ENCODE results near the gene ANKRD36C.
A peak's percentile ranks its signal among the peaks of the same experiment; 100 is the strongest.
"Not testable (repeated sequence)": the region's sequence is repeated elsewhere in the genome, so short reads cannot be mapped to it uniquely, and the experiment has no call there.

ANKRD36C gene

DNA sequence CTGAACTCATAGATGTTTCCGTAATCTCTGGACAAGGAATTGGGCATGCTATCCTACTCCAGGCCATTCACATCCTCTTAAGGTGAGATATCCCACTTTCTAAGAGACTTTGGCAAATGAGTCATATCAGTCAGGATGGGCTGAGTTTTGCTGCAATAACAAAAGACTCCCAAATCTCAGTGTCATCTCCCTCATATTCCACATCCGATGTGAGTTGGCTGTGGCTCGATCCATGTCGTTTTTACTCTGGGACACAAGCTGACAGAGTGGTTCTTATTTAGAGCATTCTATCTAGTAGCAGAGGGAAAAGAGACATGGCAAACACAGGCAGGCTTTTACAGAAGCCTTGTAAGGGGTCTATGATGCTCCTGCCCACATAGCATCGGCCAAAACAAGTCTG is 14.6 kb upstream of the ANKRD36C start:
- not testable (repeated sequence) for DNase-seq

DNA sequence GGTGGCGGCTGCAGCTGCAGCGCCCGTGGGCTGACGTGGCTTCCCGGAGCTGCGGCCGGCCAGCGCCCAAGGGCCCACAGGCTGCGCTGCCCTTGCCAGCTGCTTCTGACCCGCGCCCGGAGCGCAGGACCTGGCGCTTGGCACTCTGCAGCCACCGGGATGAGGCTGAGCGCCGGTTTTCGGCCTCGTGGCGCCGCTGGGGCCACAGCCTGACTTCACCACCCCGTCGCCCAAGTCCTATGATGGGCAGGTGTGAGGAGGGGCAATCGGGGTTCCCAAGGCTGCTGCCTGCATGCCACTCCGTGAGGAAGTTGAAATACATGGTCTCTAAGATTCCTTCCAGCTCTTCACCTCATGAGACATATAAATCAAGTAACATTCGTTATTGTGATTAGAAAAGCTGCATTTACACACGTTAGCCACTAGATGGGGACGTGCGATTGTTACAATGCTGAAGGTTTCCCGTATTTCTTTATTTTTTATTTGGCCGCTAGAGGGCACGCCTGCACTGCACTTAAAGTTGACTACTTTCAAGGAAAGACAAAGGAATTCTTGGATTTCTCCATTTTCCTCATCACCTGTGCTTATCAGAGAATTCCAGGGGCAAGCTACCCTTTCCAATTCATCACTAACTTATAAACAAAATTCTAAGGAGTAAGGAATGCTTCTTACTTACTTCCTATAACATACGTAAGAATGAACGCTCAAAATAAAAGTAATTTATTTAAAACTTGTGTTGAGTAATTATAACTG is 1.1 kb upstream of the ANKRD36C start:
- peak; percentile 51 for DNase-seq

DNA sequence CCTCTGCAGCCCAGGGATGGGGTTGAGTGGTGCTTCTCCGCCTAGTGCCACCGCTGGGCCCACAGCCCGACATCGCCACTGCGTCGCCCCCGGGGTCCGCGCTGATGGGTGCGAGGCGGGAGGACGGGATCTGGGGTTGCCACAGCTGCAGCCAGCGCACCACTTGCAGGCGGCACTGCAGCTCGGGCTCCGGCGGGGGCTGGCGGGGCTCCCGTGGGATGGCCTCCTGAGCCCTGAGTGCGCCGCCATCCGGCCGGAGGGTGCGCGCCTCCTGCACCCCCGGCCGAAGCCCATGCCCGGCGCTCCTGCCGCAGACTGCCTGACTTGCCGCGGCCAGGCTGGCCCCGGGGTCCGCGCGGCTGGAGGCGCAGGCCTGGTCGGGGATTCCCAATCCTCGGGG is 478 bp upstream of the ANKRD36C start:
- not testable (repeated sequence) for DNase-seq

DNA sequence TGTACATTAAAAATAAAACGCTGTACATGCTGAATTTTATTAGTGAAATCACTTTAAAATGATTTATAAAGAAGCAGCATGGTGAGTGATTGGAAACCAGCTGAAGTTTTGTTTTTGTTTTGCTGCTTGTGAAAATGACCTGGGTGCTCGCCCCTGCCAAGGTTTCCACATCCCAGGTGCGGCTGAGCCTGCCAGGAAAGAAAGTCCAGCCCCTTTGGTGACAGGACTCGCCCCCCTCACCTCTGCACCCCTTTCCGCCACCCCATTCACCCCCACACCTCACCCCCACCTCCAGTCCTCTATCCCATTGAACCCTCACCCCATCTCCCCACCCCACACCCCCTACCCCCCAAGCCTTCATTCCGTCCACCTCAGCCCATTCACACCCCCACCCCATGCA is 740 bp downstream of the ANKRD36C start:
- not testable (repeated sequence) for DNase-seq

DNA sequence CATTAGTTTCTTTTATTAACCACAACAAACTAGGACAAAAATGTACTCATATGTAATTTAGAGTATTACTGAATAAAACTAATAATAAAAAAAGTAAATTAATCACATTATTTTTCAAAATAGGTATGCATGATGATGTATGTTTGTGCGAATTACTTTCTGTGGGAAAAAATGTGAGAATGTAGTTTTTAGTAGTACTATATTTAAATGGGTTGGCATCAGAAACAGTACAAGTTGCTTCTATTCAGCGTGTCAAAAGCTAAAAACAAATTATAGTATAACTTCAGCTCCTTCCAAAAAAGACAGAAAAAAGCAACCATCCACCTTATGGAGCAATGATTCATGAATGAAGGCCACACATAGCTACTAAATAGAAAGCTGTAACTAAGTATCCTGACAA is 40.0 kb downstream of the ANKRD36C start:
- DNase-seq, result not testable (repeated sequence)

DNA sequence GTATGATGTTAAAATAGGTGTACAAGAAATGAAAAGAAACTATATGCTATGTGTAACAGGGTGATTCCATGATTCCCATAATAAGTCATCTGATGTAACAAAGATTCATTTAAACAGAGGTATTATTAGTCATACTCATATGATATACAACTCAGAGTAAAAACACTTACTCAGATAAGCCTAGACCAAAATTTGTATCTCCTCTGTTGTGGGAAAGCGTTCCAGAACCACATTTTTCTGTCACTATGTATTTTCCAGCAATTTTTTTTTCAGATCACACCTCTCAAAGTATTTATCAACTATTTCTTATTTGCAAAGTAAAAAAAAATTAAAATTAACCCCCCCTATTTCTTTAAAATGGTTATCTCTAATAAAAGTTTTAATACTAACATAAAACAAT is 43.6 kb downstream of the ANKRD36C start:
- DNase-seq, result peak; percentile 8

DNA sequence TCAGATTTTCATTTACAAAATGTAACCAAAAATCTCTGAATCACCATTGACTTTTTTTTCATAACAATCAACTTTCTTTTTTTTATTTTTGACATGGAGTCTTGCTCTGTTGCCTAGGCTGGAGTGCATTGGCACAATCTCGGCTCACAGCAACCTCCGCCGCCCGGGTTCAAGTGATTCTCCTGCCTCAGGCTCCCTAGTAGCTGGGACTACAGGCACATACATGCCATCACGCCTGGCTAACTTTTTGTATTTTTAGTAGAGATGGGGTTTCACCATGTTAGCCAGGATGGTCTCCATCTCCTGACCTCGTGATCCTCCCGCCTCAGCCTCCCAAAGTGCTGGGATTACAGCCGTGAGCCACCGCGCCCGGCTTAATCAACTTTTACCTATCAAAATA is 51.7 kb downstream of the ANKRD36C start:
- DNase-seq, result not testable (repeated sequence)

DNA sequence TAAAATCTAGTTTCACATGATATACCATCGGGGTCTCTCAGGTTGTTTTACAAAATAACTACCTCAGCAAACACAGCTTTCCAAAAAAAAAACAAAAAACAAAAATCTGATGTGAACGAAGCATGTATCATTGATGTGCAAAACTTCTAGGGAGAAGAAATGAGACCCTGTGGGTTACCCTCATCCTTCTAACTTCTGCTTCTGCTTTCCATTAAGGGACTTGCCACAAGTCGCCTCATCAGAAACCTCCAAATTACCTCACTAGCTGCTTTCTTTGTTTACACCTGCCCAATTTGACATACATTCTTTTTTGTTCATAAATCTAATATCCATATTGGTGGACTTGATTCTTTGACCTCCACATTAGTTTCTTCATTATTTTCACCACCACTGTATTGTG is 60.9 kb downstream of the ANKRD36C start:
- not testable (repeated sequence) for DNase-seq

DNA sequence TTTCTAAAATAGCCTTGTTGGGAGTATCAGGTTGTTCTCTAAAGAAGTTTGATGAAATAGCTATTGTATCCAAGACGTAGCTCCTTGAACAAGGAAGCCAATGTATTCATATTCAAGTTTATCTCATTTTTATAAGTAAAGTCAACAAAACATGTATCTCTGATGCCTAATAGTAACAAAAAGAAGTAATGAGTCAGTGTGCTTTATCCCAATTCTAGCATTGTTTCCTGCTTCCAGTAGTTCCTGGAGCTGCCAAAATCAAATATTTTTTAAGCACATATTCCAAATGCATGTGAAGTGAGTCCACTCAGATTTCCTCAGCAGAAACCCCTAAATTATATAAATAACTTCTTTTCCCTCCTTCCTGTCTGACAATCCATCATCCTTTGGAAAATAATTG is 74.6 kb downstream of the ANKRD36C start:
- peak; percentile 8 for DNase-seq

DNA sequence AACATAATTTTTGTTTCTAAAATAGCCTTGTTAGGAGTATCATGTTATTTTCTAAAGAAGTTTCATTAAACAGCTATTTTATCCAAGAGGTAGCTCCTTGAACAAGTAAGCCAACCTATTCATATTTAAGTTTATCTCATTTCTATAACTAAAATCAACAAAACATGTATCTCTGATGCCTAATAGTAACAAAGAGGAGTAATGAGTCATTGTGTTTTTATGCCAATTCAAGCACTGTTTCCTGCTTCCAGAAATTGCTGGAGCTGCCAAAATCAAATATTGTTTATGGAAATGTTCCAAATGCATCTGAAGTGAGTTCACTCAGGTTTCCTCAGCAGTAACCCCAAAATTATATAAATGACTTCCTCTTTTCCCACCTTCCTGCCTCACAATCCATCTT is 76.5 kb downstream of the ANKRD36C start:
- not testable (repeated sequence) for DNase-seq

DNA sequence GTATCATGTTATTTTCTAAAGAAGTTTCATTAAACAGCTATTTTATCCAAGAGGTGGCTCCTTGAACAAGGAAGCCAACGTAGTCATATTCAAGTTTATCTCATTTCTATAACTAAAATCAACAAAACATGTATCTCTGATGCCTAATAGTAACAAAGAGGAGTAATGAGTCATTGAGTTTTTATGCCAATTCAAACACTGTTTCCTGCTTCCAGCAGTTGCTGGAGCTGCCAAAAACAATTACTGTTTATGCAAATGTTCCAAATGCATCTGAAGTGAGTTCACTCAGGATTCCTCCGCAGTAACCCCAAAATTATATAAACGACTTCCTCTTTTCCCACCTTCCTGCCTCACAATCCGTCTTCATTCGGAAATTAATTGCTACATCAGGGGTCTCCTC is 80.2 kb downstream of the ANKRD36C start:
- DNase-seq, result peak; percentile 51

DNA sequence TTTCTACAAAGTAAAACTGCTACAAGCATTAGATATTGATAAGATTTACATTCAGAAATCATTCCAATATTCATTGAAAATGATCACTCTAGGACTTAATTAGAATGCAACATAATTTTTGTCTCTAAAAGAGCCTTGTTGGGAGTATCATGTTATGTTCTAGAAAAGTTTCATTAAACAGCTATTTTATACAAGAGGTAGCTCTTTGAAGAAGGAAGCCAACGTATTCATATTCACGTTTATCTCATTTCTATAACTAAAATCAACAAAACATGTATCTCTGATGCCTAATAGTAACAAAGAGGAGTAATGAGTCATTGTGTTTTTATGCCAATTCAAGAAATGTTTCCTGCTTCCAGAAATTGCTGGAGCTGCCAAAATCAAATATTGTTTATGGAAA is 97.2 kb downstream of the ANKRD36C start:
- DNase-seq, result not testable (repeated sequence)

DNA sequence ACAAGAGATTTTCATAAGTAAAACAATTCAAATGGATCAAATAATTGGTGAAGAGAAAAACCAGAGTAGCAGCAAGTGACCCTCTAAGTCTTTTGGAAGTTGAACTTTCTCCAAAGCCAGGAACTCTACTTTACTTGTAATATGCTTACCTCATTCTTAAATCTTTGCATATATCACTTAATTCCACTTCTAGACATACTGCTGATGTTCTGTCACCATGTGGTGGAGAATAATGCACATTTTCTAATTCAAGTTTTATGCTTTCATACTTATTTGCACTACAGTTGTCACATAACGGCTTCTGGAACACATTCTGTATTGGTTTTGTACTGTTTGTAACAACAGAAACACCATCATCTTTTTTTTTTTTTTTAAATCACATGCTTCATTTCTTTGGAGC is 123.7 kb downstream of the ANKRD36C start:
- not testable (repeated sequence) for DNase-seq

DNA sequence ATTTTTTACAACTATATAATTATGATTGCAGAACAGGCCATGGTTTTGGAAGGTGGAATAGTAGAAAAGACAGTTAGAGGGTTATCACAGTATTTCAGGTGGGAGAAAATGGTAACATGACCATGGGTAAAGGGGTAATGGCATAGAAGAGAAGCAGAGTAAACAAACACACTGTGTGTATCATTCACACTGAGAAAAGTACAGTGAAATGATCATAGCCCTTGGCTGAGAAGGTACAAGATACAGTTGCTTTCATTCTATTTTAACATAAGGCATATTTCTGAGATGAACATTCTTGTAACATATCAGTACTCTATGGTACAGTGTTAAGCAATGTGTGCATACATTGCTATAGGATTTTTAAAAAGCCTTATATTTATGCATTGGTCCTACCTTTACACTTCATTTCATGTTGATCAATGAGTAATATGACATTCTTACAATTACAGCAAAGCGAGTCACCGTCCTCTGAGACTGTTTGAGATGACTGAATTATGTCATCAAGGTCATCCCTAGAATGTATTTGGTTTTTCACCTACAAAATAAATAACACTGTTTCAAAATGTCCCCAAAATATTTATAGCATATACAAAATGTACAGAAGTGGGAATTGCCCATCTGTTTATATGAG is 124.5 kb downstream of the ANKRD36C start:
- not testable (repeated sequence) for DNase-seq

DNA sequence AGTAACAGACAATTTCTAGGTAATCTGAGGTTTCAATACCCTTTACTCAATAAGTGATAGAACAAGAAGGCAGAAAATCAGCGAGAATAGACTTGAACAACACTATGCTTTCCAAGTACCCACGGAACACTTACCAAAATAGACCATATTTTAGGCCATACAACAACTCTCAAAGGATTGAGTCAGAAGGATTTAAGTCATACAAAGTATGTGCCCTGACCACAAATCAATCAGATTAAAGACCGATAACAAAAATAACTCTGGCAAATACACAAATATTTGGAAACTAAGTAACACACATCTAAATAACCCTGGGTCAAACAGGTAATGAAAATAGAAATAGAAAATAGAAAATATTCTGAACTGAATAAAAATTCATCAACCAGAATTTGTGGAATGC is 129.5 kb downstream of the ANKRD36C start:
- not testable (repeated sequence) for DNase-seq

DNA sequence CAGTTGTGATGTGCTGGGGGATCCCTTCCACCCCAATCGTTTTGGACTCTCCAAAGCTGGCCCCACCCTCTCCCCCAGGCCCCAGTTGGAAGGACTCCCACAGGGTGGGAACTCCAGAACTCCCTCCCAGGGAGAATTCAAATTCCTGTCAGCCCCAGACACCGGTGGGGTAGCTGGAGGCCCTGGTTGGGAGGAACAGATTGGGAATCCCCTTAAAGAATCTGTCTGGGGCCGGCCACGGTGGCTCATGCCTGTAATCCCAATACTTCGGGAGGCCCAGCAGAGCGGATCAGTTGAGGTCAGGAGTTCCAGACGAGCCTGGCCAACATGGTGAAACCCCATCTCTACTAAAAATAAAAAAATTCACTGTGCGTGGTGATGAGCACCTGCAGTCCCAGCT is 155.5 kb downstream of the ANKRD36C start:
- no peak for DNase-seq

DNA sequence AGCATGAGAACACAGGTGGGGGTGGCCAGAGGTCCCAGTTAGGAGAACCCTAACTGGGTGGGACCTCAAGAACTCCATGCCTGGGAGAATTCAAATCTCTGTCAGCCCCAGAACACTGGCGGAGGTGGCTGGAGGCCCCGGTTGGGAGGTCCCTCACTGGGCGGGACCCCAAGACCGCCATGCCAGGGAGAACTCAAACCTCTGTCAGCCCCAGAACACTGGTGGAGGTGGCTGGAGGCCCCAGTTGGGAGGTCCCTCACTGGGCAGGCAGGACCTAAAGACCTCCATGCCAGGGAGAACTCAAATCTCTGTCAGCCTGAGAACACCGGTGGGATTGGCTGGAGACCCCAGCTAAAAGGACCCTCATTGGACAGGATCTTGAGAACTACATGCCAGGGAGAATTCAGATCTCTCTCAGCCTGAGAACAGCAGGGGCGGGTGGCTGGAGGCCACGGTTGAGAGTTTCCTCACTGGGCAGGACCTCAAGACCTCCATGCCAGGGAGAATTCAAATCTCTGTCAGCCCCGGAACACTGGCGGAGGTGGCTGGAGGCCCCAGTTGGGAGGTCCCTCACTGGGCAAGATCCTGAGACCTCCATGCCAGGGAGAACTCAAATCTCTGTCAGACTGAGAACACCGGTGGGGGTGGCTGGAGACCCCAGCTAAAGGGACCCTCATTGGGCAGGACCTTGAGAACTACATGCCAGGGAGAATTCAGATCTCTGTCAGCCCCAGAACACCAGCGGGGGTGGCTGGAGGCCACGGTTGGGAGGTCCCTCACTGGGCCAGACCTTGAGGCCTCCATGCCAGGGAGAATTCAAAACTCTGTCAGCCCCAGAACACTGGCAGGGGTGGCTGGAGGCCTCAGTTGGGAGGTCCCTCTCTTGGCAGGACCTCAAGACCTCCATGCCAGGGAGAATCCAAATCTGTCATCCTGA is 157.3 kb downstream of the ANKRD36C start:
- DNase-seq, result not testable (repeated sequence)

DNA sequence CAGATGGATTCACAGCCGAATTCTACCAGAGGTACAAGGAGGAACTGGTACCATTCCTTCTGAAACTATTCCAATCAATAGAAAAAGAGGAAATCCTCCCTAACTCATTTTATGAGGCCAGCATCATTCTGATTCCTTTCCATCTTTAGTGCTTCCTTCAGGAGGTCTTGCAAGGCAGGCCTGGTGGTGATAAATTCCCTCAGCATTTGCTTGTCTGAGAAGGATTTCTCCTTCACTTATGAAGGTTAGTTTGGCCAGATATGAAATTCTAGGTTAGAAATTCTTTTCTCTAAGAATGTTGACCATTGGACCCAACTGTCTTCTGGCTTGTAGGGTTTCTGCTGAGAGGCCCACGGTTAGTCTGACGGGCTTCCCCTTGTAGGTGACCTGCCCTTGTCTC is 167.4 kb downstream of the ANKRD36C start:
- DNase-seq, result not testable (repeated sequence)

DNA sequence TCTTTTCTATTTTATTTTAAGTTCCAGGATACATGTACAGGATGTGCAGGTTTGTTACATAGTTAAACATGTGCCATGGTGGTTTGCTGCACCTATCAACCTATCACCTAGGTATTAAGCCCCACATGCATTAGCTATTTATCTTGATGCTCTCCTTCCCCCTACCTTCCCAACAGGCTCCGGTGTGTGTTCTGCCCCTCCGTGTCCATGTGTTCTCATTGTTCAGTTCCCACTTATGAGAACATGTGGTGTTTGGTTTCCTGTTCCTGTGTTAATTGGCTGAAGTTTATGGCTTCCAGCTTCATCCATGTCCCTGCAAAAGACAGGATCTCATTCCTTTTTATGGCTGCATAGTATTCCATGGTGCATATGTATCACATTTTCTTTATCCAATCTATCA is 174.1 kb downstream of the ANKRD36C start:
- not testable (repeated sequence) for DNase-seq

DNA sequence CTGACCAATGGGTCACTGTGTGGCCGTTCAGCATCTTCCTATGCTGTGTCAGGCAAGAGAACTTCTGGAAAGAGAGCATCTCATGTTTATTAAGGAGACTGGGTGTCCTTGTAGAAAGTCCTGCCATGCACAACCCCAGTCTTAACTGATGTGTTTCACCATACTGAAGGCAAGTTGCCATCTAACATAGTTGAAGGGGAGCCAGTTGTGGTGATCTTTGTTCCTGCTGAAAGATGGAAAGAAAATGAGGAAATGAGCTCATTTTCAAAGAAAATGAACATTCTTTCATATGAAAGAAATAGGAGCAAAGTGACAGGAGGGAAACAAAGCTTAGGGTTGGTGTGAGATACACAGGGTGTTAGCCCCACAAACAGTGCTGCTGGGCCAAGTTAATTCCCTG is 178.3 kb downstream of the ANKRD36C start:
- peak; percentile 39 for DNase-seq

DNA sequence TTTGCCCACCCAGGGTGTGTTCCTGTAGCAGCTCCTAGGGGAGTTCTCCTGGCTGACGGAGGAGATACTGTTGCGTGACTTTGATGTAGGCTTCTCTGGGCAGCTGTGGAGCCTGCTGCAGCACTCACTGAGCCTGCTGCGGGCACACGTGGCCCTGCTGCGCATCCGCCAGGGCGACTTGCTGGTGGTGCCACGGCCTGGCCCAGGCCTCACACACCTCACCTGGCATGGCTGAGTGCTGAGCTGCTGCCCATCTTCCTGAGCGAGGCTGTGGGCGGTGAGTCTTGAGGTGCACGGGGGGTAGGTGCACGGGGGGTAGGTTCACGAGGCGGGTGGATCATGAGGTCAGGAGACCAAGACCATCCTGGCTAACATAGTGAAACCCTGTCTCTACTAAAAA is 191.7 kb downstream of the ANKRD36C start:
- no peak for DNase-seq

DNA sequence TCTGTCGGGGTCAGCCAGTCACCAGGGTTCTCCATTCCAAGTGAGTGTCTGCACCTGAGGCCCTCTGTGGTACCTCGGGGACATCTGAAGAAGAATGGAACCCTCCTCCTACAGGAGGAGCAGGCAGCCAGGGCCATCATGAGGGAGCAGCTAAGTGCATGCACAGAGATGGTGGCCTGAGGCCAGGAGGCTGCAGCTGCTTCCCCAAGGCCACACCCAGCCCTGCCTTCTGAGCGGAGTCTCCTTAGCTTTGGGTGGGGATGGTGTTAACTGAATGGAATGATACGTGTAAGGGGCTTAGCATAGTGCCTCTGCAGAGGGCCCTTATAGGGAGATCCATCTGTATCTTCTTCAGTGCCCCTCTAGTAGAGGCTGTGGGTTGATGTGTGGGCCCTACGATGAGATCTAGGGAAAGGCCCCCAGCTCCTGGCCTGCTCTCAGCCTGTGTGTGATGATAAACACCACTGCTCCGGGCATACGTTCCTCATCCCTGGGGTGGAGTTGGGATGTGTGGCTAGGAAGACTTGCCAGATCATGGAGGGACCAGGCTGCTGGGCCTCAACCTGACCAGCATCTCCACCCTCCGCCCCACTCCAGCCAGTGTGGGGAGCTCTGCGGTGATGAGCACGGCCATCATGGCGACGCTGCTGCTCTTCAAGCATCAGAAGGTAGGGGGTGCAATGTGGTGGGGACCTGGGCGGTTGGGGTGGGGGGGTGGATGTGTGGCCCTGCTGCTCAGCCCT is 192.3 kb downstream of the ANKRD36C start:
- not testable (repeated sequence) for DNase-seq

Data from fibroblast of upper back skin (primary cell).